ENCODE data around the gene CACNA1I.
A peak's percentile ranks its signal among the peaks of the same experiment; 100 is the strongest.
"Not testable (repeated sequence)": the region's sequence is repeated elsewhere in the genome, so short reads cannot be mapped to it uniquely, and the experiment has no call there.

Gene CACNA1I

DNA sequence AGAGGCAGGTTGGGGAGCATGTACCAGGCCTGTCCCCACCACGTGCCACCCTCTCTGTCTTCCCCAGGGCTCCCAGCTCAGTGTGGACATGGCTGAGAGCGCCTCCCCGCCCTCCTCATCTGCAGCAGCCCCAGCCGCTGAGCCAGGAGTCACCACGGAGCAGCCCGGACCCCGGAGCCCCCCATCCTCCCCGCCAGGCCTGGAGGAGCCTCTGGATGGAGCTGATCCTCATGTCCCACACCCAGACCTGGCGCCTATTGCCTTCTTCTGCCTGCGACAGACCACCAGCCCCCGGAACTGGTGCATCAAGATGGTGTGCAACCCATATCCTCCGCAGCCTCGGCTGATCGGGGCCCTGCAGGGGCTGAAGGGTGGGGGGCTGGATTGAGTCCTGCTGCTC, at the start of gene CACNA1I:
TSS of gene CACNA1I (plus strand) at position 89 of the 400 bp plus-strand sequence. CDS start at position 89, 0 bp downstream.
- DNase-seq (ENCODE audit: low read depth in 2 of 2, low spot score in 1 of 2) = no peak

DNA sequence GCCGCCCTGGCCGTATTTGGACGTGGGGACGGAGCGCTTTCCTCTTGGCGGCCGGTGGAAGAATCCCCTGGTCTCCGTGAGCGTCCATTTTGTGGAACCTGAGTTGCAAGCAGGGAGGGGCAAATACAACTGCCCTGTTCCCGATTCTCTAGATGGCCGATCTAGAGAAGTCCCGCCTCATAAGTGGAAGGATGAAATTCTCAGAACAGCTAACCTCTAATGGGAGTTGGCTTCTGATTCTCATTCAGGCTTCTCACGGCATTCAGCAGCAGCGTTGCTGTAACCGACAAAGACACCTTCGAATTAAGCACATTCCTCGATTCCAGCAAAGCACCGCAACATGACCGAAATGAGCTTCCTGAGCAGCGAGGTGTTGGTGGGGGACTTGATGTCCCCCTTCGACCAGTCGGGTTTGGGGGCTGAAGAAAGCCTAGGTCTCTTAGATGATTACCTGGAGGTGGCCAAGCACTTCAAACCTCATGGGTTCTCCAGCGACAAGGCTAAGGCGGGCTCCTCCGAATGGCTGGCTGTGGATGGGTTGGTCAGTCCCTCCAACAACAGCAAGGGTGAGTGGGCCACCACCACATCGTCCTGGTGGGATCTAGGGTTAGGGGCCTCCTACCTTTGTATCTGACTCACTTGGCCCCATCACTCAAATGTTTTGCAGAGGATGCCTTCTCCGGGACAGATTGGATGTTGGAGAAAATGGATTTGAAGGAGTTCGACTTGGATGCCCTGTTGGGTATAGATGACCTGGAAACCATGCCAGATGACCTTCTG, 49.3 kb upstream of the CACNA1I start:
- not testable (repeated sequence) for DNase-seq (ENCODE audit: low read depth in 2 of 2, low spot score in 1 of 2)

DNA sequence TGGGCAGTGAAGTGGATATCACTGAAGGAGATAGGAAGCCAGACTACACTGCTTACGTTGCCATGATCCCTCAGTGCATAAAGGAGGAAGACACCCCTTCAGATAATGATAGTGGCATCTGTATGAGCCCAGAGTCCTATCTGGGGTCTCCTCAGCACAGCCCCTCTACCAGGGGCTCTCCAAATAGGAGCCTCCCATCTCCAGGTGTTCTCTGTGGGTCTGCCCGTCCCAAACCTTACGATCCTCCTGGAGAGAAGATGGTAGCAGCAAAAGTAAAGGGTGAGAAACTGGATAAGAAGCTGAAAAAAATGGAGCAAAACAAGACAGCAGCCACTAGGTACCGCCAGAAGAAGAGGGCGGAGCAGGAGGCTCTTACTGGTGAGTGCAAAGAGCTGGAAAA, 48.5 kb upstream of the CACNA1I start:
- not testable (repeated sequence) for DNase-seq (ENCODE audit: low read depth in 2 of 2, low spot score in 1 of 2)

DNA sequence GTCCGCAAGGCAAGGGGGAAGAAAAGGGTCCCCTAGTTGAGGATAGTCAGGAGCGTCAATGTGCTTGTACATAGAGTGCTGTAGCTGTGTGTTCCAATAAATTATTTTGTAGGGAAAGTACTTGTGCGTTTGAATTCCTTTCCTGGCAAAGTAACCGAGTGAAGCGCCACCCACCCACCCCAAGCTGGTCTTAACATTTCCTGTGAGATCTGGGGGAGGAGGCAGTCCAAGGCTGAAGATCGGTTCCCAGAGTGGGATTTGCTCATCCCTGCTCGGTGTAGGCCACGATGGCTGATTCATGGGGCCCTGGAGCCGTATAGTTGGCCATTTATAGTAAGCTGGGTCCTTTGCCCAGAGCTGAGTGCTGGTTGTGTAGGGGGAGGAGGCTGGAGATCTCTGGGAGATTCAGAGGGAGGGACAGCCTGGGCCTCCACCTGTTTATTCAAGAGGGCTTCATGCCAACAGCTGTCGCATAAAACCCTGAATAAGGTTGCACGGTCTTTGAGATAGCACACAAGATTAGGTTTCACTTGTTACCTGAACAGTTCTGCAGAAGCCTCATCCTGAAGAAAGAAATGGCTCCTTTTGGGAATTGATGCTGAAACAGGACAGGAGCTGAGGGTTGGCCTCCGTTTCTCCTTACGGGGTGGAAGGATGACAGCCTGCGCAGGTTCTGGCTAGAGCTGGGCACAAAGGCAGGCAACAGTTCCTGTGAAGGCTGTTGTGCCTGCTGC, 47.8 kb upstream of the CACNA1I start:
- no peak for DNase-seq (ENCODE audit: low read depth in 2 of 2, low spot score in 1 of 2)

DNA sequence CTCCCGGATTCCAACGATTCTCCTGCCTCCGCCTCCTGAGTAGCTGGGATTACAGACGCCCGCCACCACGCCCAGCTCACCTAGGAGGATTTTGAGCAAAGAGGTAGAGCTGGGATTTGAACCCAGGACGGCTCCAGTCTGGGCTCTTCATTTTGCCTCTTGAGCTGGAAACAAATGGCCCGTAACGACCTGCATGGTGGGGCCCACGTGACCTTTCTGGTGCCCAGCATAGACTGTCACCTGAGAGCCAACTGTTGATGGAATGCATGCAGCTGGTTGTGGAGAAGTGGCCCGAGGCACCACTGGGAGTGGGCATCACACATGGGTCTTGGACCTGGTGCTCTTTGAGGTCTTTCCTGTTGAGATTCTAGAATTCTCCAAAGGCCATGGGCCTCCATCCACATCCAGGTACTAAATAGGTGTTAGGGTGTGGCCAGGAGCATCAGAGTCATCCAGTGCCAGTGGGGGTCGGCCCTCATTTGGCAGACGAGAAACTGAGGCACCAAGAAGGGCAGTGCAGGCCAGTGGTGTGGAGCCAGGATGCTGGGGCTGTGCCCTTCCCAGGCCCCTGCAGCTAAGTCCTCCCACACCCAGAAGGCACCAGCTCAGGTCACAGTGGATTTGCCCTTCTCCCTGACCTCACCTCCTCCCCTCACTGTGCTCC, 46.3 kb upstream of the CACNA1I start:
- DNase-seq (ENCODE audit: low read depth in 2 of 2, low spot score in 1 of 2) = no peak

DNA sequence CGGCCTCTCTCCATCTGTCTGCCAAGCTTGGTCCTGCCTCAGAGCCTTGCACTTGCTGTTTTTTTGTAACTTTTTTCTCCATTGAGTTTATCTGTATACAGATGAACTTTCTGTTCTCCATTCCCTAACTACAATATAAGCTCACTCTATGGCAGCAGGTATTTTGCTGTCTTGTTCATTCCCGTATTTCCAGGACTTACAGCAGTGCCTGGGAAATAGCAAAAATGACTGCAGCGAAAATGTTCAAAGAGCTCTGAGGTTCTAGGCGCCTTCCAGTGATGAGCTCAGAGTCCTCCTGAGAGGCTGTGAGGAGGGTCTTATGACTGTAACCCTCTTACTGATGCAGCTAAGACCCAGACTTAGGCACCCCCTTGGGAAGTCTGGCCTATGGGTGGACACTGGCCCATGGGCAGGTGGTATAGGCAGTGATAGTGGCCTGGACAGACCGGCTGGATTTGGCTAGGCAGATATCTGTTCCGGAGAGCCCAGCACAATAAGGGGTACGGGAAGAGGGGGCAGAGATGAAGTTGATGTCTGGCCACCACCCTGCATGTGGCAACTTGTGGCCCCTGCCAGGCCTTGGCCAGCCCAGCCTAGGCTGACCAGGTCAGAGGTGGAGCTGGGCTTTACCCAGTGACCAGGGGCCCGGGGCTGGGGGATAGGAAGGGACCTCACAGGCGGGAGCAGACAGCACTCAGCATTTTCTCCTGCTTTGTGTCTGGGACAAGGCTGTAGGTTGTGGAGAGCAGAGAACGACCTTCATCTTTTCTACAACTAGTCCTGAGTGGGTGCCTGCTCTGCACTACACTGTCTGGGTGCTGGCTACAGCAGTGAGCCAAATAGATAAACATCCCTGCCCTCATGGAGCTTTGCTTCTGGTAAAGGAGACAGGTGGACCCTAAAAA, 45.5 kb upstream of the CACNA1I start:
- no peak for DNase-seq (ENCODE audit: low read depth in 2 of 2, low spot score in 1 of 2)

DNA sequence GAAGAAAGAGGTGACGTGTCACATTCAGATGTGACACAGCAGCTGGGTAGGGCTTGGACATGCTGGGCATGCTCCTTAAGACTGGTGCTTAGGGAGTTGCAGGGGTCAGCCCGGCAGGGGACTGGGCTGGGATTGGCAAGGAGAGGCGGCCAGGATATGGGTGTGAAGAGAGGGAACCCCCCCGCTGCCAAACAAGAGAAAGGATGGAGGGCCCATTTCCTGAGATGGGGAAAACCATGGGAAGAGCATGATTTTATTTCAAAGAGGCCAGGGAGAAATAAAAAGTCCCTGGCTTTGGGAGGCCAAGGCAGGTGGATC, 44.9 kb upstream of the CACNA1I start:
- DNase-seq (ENCODE audit: low read depth in 2 of 2, low spot score in 1 of 2) = no peak

DNA sequence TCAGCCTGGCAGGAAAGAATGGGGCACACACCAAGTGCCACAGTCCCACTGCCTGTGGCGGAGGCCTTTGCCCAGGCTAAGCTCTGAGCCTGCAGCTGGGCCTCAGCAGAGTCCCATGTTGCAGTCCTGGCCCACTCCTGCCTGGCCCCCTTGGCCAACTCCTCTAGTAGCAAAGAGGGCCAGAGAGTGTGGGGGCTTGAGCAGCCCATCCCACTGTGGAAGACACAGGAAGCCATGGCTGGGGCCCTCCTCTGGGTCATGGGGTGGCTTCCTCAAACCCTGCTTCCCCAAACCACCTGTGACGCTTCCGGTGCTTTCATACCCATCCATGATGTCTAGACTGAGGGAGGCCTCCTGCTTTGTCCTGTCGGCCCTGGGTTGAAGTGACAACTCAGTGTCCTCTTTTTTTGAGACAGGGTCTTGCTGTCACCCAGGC, 43.8 kb upstream of the CACNA1I start:
- DNase-seq (ENCODE audit: low read depth in 2 of 2, low spot score in 1 of 2) = no peak

DNA sequence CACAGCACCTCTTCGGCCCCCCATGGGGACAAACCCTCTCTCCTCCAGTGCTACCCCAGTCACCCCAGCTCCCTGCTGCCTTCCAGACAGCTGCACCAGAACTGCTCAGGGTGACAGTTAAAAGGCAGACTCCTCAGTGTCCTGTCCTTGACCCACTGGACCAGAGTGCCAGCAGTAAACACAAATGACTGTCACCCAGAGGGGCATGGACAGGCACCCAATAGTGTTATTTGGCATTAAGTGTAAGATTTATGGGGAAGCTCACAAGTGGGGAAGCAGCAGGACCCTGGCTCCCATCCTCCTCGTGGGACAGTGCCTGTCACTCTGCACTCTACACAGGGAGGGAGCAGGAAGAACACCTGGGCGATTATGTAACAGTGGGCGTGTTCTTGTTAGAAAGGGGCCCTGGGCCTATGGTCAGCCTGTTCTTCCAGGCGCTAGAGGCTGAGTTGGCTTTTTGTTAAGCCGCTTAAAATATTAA, 43.0 kb upstream of the CACNA1I start:
- DNase-seq (ENCODE audit: low read depth in 2 of 2, low spot score in 1 of 2) = no peak

DNA sequence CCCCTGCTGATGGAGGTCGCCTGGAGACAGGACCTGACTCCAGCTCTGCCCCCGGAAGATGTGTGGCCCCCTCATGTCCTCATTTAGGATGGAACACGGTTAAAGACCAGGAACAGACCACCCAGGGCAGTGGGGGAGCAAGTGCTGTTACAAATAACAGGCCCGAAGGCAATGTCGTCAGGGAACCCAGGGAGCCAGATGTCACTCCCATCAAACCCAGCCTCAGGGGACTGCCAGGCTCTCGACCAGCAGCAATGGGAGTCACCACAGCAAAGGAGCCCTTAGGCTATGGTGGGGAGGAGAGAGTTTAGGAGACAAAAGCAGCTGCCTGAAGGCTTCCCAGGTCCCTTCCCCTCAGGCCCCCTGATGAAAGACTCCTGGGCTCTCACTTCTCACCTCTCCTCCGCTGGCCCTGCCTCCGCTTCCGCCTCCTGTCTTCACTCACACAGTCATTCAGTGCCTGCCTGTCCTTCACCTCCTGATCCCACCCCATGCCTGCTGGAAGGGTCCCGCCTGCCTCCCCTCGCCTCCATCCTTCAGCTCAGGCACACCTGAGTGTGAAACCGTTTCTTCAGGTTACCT, 42.4 kb upstream of the CACNA1I start:
- DNase-seq (ENCODE audit: low read depth in 2 of 2, low spot score in 1 of 2) = no peak

DNA sequence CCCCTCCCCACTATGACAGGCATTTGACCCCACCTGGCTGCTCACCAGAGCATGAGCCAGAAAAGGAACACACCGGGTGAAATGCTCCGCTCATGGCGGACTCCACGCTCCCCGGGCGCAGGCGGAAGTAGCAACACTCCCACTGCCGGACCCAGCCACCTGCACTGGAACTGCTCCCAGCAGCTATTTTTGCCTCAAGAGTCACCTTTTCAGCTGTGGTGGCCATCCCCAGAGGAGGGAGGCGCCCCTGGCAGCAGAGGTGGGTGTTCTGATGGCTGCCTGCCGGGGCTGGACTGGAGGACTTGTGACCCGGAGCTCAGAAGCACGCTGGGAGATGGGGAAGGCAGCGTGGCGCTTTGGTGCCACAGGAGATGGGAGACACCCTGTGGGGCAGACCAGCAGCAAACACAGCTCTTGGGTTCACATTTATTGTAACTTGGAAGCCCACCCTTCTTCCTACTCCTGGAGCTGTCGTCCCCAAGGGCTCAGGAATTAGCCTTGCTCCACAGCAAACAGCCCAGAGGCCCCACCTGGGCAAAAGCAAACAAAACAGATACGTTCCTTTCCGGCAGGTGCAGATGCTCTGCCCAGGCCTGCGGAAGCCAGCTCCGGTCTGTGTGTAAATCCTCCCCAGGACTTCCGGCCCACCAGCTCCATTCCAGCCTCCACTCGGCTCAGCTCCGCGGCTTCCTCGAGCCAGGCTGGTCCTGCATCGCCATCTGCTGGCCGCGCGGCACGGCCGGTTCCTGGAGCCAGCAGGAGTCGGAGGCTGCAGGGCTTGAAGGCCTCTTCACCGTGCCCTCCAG, 41.7 kb upstream of the CACNA1I start:
- peak; percentile 68 to 87 for DNase-seq (ENCODE audit: low read depth in 2 of 2, low spot score in 1 of 2)

DNA sequence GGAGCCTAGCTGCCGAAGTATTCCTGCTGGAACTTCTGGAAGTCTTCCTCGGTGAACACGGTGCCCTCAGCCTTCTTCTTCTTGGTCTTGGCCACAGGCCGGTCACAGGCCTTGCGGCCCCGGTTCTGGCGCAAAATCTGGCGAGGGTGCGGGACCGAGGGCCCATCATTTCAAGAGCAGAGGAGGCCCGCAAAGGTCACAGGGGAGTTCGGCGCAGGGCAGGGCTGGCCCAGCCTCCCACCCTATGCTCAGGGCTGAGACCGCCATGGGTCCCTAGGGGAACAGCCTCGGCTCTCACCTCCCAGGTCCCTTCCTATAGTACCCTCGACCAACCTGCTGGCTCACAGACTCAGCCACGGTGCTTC, 41.1 kb upstream of the CACNA1I start:
- no peak for DNase-seq (ENCODE audit: low read depth in 2 of 2, low spot score in 1 of 2)

DNA sequence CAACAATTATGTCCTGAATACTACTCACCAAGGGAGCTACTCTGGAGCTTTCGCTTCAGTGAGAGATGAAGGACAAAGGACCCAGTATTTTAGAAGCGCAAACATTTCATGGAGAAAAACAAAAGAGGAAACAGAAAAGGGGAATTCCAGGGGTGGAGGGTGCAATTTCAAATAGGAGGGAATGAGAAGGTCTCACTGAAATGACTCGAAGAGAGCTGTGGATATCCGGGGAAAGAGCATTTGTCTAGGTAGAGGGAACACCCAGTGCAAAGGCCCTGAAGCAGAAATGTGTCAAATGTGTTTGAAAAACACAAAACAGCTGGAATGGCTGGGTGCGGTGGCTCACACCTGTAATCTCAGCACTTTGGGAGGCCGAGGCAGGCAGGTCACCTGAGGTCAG, 40.4 kb upstream of the CACNA1I start:
- DNase-seq (ENCODE audit: low read depth in 2 of 2, low spot score in 1 of 2) = no peak

DNA sequence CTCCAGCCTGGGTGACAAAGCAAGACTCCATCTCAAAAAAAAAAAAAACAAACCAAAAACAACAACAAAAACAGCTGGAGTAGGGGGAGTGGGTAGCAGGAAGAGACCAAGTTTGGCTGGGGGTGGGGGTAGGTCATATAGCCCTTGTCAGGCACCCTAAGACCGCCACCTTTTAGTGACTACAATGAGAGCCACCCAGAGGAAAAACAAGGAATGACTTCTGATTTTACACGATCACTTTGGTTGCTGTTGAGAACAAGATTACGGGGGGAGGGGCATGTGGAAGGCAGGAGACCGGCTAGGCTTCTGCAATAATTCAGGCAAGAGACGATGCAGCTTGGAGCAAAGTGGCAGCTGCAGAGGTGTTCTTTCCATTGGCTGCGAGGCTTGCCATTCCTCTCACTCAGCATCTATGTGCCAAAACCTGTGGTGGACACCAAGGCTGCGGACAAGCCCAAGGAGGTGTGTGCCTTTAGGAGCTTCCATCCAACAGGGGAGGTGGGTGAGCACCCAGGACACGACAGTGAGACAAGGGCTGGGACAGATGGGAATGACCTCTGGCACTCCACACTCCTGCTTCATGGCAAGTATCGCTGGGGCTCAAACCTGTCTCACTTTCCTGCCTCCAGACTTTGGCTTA, 39.7 kb upstream of the CACNA1I start:
- no peak for DNase-seq (ENCODE audit: low read depth in 2 of 2, low spot score in 1 of 2)

DNA sequence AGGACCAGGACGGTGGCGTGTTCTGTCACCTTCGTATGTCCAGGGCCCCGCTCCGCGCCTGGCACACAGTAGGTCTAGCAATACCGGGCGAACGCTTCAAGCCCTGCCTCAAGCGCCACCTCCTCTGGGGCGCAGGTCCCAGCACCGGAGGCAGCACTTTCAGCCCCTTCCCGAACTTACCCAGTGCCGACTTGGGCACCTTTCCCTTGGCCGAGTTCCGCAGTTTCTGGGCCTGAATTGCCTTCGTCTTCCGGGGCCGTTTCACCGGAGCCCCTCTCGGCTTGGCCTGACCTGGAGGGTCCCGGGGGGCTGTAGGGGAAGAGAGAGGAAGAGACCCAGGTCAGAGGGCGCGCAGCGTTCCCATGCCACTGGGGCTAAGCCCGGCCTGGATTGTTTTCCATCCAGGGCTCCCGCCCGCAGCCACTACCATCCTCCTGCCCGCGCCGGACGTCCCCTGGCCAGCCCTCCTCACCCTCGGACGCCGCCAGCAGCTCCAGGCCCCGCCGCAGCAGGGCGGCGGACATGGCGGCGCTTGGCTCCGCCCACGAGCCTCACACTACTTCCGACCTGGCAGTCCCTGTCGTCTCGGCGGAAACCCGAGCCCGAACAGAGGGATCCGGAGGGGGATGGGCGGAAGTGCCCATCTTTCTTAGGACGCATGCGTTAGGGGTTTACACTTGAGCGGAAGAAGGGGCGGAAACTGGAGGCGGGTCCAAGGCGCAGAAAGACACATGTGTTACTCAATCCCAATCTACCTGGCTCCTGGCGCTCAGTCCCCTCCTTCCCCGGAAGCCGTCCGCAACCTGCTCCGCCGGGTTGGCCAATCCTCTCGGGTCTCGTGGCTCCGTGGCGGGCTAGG, 38.1 kb upstream of the CACNA1I start, which contains the start of gene RPS19BP1:
TSS of gene RPS19BP1 (minus strand) at position 534 of the 859 bp plus-strand sequence. CDS start at position 524, 10 bp downstream.
- DNase-seq (ENCODE audit: low read depth in 2 of 2, low spot score in 1 of 2) = peak; percentile 98

DNA sequence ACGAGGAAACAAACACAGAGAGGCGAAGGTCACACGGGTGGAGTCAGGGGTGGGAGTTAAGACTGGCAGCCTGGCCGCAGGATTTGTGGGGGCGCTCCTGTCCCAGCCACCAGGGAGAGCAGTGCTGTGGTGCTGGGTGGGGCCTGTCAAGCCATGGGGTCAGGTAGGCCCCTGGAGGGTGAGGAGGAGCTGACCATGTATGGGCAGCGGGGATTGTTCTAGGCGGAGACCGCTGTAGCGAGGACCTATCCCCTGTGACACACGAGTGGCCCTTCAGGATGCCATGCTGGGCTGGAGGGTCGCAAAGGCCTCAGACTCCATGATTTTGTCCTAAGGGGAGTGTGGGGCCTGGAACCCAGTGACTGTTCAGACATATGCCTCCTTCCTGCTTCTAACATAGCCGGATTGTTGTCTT, 36.5 kb upstream of the CACNA1I start:
- no peak for DNase-seq (ENCODE audit: low read depth in 2 of 2, low spot score in 1 of 2)

DNA sequence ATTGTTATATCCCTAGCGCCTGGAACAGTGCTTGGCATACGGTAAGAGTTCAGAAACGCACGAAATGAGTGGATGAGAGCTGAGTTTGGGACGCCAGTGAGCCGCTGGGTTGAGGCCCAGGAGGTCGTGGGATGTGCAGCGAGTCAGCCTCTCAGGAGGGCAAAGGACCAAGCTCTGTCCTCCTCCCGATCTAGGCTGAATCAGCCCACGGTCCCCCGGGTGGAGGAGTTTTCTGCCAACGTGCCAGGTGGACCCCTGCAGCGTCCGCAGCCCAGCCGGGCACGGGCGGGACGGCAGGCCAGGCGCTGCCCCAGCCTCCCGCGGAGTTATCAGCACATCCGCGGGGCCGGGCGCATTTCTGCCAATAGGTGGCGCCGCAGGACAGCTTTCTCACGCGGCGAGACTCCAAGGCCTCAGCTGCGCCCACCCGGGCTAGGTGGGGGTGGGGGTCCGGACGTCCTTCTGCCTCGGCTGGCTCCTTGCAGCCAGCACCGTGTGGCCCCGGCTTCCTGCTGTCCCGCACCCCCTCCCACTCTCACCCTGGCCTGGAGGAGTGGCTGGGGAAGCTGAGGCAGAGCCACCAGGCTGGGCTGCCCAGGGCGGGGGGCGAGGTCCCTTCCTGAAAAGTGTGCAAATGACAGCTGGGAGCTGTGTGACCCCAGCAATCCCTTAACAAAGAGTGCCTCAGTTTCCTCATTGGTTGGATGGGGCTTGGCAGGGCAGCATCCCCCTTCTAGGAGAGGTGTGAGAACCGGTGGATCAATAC, 35.8 kb upstream of the CACNA1I start:
- peak; percentile 64 to 67 for DNase-seq (ENCODE audit: low read depth in 2 of 2, low spot score in 1 of 2)

DNA sequence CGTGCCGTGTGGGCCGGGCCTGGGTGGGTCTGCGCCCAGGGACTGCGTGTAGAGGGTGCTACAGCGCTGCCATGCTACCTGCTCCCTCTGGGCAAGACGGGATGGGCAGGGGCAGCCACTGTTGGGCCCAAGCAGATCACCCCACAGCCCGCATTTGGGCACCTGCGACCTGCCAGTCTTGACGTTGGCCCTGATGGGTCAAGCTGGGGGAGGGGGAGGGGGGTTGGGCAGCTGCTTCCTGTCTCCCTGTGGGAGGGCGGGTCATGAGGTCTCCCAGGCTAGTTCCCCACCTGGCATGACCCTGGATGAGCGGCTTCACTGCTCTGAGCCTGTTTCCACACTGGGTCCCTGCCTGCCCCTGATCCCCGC, 35.2 kb upstream of the CACNA1I start:
- DNase-seq (ENCODE audit: low read depth in 2 of 2, low spot score in 1 of 2) = no peak
